Measurements from ENCODE around the gene SORT1.

DNA sequence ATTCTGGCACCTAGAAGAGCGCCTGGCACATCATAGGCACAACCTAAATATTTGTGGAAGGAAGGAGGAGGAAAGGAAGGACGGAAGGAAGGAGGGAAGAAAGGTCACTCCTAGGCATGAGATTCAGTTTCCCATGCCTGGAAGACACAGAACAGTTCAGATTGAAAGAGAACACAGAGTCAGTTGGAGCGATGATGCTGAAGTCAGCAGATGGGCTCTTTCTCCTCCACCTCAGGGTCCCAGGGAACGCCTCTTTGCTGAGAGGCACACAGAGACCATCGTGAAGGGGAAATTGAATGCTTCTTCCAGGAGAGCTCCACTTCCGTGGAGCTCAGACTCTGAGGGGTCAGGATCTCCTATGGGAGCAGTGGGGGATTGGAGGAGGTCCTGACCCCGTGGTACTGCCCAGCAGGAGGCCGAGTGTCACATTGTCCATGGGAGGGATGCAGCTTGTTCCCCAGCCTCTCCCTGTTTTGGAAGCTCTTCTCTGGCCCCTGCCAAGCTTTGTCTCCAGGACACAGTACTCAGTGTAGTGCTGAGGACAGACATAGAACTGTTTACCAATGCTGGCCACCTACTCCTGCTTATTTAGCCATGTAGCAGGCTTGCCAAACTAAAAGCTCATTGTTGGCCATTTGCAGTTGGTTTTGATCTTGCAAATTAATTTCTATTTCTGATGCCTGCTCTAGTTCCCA, 93.3 kb downstream of the SORT1 start:
- no peak for TF ChIP-seq POLR2A (IDR thresholded peaks at IDR 0.05)
- TF ChIP-seq, protein P1, sequence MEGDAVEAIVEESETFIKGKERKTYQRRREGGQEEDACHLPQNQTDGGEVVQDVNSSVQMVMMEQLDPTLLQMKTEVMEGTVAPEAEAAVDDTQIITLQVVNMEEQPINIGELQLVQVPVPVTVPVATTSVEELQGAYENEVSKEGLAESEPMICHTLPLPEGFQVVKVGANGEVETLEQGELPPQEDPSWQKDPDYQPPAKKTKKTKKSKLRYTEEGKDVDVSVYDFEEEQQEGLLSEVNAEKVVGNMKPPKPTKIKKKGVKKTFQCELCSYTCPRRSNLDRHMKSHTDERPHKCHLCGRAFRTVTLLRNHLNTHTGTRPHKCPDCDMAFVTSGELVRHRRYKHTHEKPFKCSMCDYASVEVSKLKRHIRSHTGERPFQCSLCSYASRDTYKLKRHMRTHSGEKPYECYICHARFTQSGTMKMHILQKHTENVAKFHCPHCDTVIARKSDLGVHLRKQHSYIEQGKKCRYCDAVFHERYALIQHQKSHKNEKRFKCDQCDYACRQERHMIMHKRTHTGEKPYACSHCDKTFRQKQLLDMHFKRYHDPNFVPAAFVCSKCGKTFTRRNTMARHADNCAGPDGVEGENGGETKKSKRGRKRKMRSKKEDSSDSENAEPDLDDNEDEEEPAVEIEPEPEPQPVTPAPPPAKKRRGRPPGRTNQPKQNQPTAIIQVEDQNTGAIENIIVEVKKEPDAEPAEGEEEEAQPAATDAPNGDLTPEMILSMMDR (IDR thresholded peaks at IDR 0.05) = no peak
- TF ChIP-seq POLR2AphosphoS5 (IDR thresholded peaks at IDR 0.05; ENCODE audit: insufficient read depth in 1 of 2, low read depth in 1 of 2) = no peak
